GM11168 (cell line): ENCODE data around the gene FBXW5.

ENCODE experiments used
- in situ Hi-C: fragments of 300-500 bp; cut with MboI; formaldehyde crosslinking; loops from one replicate; pipeline ENCODE4 v1.12.0; 2022; ENCODE audit warnings: low sequenced_read_pairs; ENCODE audit not compliant: unreplicated experiment

FBXW5 gene

DNA sequence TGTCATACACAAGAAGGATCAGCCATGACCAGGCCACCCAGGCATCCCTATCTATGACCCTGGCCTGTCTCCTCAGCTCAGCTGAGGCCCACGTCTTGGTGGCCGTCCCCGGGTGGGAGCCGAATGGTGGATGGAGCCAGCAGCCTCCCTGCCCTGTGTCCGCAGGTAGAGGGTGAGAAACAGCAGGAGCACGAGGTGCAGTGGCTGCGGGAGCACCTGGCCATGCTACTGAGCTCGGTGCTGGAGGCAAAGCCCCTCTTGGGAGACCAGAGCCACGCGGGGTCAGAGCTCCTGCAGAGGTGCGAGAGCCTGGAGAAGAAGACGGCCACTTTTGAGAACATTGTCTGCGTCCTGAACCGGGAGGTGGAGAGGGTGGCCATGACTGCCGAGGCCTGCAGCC is 24.5 kb downstream of the FBXW5 start:
- in situ Hi-C loops, result no loop called here

DNA sequence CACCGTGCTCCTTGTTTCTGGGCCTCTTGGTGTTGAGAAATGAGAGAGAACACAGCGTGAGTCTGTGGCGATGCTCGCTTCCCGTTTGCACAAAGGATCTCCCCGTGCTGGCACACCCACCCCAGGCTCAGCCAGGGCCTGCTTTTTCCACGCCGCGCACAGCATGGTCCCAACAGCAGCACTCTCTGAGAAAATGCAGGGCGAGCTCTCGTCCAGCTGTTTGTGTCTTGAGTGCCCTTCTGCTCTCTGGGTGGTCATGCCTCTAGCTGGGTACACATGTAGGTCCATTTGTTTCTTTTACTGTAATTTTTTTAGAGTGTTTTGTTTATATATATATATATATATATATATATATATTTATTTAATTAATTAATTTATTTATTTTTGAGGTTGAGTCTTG is 26.6 kb downstream of the FBXW5 start:
- in situ Hi-C loops, result no loop called here

DNA sequence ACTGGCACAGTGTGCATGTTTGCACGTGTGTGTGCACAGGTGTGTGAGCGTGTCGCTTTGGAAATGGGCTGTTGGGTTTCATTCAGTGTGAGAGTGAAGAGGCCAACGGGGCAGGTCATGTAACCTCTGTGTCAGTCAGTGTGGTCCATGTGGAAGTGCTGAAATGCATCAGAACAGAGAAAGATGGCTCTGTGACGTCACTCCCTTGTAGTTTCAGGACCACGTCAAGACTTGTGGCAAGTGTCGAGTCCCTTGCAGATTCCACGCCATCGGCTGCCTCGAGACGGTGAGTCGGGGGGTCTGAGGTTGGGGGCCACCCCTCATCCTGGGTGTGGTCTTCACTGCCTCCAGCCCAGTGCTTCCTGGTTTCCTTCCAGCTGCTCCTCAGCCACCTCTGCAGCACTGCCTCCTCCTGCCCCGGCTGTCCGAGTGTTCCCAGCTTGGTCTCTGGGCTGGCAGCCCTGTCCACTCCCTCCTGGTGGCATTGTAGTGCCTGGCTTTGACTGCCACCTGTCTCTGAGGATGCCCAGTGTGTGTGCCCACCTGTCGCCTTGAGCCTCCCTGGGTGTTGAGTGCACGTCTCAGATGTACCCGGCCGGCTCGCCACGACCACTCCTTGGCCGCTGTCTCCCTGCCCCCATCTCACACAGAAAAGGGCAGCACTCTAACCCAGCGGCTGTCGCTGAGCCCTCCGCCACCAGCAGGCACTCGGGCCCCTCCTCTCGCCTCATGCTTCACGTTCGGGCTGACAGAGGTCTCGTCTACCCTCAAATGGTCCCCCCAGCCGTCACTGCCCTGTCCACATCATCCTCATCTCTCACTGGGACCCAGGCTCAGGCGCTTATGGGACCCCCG is 28.0 kb downstream of the FBXW5 start:
- in situ Hi-C loops, result no loop called here

DNA sequence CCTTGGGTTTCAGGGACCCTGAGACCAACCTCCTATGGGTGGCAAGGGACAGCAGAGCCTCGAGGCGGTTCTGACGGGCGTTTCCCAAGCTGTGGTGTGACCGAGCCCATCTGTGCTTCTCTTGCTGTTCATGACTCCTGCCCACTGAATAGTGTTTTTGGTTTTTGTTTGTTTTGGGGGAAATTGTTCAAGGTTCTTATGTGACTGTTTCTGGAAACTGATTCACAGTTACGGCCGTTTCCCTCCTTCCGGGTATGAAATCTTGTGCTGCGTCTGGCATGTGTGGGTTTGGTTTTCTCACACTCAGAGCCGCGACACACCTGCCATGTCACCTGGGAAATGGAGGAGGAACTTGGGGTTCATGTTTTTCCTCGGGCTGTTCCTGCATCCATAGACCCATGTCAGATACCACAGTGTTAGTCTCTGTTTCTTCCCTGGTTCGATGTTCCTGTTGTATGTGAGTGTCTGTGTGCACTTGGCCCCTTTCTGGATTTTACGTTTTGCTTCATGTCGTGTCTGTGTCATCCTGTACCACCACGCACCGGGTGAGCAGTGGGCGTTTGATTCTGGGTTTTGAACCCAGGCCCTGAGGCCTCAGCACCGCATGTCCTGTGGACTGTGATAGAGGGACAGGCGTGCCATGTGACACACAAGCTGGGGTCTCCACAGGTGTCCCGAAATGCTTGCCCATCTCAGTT is 28.8 kb downstream of the FBXW5 start:
- in situ Hi-C loops, result no loop called here

DNA sequence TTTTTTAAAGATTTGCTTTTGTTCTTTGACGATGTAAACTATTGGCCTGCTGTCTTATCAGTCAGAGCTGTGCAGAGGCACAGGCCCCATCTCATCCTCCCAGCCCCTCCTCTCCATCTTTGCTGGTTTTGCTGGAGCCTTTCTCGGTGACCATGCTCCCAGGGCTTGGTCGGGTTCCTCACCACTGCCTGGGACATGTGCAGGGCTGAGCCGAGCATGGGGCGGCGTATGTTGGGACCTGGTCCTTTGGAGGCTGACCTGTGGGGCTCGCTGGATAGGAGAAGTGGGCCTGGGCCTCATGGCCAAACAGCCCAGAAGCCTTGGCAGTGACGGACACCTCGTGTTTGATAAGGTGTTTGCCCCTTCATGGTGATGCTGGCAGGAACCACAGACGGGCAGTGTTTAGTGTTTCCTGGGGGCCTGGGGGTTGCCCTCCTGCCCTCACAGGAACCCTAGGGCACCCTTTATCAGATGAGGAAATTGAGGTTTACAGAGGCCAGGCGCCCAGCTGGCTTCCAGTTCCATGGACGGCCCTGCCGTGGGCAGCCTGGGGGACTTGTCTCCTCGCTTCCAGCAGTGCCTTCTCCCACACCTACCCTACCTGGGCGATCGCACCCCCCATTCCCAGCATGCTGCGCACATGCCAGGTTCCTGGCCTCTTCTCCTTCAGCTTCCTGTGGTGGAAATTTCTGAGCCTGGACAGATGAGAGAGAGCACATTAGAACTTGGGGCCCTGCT is 30.7 kb downstream of the FBXW5 start:
- in situ Hi-C loops, result no loop called here

DNA sequence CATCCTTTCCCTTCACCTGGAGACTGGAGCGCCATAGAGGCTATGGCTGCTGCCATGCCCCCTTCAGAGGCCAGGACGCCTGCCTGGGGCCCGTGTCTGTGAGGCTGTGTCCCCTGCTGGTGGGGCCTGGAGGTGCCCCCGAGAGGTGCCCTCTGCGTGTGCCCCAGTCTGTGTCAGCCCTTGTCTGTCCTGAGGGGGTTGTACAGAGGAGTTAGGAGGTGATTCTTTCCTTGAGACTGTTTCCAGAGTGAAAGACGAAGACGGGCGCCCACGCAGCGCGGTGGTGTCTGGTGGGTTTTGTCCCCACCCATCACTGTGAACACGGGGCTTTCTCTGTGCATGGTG is 33.7 kb downstream of the FBXW5 start:
- in situ Hi-C loops, result no loop called here

DNA sequence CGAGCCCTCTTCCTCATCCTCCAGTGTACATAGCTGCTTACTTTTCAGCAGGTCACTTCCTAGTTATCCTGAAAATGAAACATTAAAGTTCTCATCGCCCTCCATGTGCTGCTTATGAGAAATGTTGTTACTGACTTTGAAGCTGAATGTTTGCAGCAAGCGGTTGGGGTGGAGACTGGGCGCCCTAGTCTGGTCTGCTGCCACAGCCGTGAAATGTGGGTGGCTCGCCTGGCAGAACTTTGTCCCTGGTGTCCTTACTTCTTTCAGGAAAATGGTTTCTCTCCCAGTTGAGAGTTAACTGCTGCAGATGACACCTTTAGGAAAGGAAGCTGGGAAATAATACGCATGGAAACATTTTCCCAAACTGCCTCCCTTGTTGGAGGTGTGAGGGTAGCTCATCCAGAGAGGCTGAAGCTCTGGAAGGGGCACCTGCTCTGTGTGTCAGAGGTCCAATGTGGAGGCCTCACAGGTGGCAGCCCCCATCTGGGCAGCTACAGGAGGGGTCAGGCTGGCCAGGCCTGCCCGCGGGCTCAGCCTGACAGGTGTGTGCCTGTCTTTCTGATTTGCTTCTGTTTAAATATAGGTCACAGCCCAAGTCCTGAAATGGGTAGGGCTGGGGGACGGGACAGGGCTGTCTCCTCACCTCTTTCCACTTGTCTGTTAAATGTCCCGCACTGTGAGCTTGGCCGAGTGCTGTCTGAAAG is 34.2 kb downstream of the FBXW5 start:
- in situ Hi-C loops, result no loop called here

DNA sequence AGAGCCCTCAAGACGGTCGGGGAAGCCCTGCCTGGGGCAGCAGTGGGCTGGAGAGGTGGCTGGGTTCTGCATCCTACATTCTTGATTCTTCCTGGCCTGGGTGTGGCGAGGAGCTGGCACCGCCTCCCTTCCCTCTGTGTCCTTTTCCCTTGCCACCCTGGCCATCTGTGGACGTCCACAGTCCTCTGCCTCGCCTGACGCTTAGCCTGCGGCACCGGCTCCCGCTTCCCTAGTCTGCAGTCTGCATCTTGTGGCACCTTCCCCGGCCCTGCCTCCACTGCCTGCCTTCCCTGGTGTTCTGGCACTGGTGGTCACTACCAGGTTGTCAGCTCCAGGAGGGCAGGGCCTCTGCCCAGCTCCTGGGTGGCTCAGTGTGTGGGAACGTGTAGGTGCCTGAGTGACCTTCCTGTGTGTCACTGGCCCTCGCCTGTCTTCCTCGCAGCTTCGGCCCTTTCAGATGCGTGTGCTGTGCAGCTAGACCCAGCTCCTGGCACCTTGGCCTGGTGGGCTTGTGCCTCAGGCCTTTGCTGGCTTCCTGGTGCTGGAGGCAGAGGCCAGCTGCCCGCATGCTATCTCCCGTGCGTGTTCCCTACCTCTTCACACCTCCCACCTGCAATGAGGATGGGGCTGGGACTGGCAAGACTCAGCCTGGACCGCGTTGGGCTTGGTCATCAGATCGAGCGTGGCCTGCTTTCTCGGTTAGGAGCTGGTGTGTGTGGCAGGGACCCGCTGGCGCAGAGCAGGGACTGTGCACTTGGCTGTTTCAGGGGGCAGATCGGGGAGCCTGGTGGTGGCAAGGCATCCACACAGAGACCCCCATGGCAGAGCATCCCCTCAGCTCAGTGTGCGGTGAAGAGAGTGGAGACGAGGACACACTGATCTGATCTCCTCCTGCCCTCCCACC is 37.3 kb downstream of the FBXW5 start:
- in situ Hi-C loops, result no loop called here

DNA sequence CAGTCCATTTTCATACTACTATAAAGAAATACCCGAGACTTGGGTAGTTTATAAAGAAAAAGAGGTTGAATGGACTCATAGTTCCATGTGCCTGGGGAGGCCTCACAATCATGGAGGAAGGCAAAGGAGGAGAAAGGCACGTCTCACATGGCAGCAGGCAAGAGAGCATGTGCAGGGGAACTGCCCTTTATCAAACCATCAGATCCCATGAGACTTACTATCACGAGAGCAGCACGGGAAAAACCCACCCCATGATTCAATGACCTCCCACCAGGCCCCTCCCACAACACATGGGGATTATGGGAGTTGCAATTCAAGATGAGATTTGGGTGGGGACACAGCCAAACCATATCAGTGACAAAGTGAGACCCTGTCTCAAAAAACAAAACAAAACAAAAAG is 38.3 kb downstream of the FBXW5 start:
- in situ Hi-C loops, result no loop called here

DNA sequence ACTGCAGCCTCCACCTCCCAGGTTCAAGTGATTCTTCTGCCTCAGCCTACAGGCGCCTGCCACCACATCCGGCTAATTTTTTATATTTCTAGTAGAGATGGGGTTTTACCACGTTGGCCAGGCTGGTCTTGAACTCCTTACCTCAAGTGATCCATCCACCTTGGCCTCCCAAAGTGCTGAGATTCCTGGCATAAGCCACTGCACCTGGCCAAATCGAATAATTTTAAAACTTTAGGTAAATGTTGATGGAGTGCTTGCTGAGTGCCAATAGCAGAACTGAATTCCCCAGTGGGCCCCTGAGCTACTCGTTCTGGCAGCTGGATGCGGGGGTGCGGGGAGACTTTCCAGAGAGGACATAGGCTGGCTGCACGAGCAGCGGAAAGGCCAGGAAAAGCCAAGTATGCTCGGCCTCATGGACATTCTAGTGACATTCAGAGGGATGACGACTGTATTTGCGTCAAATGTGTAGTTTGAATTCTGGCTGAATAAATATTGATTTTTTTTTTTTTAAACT is 41.4 kb downstream of the FBXW5 start:
- in situ Hi-C loops, result no loop called here

DNA sequence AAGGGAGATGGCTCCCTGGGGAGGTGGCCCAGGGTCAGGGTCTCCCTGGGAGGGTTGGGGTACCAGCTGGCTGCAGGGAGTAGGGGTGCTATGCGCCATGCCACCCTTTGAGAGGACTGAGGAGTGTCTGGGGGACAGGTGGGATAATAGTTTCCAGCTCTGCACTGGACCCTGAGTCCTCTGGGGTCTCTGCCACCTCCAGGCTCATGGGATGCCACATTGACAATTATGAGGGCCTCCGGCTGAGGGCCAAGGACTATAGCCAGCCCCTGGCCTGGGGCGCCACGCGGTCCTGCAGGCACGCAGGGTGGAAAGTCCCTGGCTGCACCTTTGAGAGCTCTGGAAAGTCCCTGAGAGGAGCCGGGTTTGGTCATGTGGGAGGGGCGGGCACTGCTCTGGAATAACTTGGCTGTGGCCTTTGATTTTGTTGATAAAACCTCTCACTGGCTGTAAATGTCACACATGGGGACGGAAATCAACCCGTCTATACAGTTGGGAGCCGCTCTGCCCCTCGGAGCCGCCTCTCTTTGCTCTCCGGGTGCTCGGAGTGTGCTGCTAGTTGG is 42.2 kb downstream of the FBXW5 start:
- in situ Hi-C loops, result no loop called here

DNA sequence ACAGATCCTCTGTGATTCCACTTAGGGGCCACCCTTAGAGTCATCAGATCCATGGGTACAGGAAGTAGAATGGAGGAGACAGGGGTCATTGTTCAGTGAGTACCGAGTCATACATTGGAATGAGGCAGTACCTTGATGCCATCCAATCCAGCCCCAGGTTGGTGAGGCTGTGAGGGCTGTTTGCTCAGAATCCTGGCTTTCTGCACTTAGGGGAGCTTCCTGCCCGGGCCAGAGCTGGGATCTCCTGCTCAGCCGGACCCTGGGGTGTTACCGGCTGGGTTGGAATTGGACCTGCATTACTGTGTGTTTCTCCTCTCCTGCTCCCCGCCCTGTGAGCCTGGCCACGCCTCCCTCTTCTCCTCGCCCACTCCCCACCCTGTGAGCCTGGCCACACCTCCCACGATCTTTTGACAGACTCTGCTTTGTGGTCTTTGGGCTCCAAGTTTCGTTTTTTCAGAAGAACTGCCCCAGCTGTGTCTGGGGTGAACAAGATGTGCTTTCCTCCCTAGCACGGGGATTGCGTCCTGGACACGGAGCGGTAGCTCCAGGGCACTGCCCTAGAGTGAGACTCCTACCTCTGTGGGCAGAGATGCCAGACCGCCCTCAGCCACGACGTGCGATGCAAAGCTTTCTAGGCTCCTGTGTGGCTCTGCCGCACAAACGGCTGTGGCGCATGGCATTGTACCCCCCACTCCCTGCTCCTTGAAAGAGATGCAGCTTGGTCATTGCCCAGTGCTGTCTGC is 42.9 kb downstream of the FBXW5 start:
- in situ Hi-C loops, result no loop called here

DNA sequence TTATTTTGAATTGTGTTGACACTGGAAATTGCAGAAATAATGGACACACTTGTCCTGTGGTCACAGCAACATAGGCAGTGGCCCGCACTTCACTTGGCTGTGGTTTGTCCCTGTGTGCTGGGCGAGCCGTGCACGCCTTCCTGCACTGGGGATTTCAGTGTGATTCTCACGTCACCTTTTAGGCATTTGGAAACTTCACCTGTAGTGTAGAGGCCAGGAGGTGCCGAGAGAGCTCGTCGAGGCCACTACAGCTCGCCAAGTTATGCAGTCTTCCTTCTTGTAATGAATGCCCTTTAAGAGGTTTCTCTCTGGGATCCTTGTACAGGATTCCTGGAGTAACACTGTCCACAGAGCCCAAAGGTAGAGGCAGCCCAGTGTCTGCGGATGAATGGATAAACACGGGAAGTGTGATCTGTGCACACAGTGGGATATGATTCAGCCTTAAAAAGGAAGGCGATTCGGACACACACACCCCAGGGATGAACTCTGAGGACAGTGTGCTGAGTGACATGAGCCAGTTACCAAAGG is 43.5 kb downstream of the FBXW5 start:
- in situ Hi-C loops, result no loop called here

DNA sequence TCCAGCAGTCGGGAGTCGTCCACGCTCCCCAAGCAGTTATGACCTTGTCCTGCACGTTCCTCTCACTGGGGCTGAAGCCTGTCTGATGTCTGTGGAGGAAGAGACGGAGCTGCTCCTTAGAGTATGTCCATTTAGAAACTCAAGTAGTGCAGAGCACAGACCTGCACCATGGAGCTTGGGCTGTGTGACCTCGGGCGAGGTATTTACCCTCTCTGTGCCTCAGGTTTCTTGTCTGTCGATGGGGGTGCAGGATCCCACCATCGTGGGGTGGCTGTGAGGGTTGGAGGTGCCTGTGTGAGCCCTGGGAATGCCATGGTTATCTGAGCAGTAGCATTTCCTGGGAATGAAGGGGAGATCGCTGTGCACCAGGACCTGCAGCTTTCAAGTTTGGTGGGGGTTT is 44.0 kb downstream of the FBXW5 start:
- in situ Hi-C loops, result no loop called here

DNA sequence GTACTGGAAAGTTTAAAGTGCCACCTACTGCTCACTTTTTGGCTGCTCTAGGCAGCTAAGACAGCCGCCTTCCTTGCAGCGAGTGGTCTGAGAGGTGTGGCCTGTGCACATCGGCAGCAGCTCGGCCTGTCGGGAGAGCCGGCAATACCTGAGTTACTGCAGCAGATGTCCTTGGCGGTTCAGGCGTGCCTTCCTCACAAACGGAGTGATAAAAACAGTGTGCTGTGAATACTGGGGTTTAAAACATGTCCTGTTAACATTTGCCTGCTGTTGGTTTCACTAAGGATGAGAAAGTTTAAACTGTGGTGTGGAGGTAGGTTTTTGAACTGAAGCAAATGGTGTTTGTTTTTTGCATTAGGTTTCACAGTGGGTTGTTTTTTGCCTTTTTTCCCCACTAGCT is 45.3 kb downstream of the FBXW5 start:
- in situ Hi-C loops, result no loop called here

DNA sequence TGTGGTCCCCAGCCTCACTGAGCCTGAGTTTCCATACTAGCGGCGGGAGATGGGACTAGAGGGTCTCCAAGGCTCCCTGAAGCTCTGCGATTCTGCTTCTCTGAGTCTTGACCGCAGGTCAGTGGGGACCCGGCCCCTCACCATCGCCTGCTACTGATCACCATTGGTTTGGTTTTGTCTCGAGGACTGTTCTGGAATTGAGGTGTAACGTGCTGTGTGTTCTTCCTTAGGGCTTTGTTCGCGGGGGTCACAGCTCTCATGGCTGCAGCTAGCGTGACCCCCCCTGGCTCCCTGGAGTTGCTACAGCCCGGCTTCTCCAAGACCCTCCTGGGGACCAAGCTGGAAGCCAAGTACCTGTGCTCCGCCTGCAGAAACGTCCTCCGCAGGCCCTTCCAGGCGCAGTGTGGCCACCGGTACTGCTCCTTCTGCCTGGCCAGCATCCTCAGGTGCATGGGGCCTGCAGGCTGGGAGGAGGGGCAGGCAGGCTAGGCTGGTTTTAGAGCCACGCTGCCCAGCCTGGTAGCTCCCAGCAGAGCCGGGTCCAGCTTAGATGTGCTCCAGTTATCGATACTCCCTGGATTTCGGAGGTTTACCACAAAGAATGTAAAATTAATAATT is 45.9 kb downstream of the FBXW5 start:
- in situ Hi-C loops, result no loop called here

DNA sequence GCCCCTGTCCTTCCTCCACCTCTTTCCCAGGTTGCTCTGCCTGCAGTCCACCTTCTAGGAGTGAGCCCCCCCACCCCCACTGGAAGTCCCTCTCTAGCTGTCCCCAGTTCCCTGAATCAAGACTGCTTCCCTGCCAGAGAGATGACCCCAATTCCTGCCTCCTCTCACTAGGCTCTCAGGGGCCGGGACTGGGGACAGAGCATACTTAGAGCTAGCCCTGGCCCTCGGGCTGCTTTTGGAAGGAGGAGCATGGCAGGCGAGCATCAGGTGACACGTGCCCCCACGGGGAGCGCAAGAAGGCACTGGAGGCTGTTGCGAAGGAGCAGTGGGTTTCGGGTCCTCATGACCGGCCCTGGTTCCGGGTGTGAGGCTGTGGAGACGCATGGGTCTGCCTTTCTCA is 48.5 kb downstream of the FBXW5 start:
- in situ Hi-C loops, result no loop called here

DNA sequence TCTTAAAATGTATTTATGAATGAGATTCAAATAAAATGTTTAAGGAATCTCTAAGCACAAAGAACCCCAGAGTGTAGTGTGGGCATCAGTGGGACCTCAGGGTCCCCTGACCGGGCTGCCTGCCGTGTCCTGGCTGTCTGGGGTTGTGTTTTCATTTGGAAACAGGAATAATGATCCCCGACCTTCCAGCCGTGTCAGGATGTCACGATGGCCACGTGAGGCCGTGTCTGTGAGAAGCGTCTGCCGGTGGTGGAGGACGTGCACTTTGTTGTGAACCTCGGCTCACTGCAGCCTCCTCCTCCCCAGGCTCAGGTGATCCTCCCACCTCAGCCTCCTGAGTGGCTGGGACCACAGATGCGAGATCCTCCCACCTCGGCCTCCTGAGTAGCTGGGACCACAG is 53.9 kb downstream of the FBXW5 start:
- in situ Hi-C loops, result no loop called here
